Measurements from ENCODE around the gene ERBB3.

Gene ERBB3

GRCh38 chr12:56080556-56081138, 682 bp downstream of the ERBB3 start:
- no peak for TF ChIP-seq CTCF (IDR thresholded peaks at IDR 0.05; ENCODE audit: insufficient read depth, missing control alignments)
- DNase-seq (ENCODE audit: insufficient read length, low spot score): no peak
- FAIRE-seq: no peak

- FAIRE-seq (no peak), DNase-seq (ENCODE audit: insufficient read length, low spot score) (no peak)
- TF ChIP-seq CTCF (IDR thresholded peaks at IDR 0.05; ENCODE audit: insufficient read depth, missing control alignments): no peak
Observed at GRCh38 chr12:56081393-56082347, 1.7 kb downstream of the ERBB3 start.

- FAIRE-seq (no peak), DNase-seq (ENCODE audit: insufficient read length, low spot score) (no peak)
- no peak for TF ChIP-seq CTCF (IDR thresholded peaks at IDR 0.05; ENCODE audit: insufficient read depth, missing control alignments)
Observed at GRCh38 chr12:56082382-56082781, 2.4 kb downstream of the ERBB3 start.

- DNase-seq (ENCODE audit: insufficient read length, low spot score) (no peak), FAIRE-seq (no peak)
- TF ChIP-seq CTCF (IDR thresholded peaks at IDR 0.05; ENCODE audit: insufficient read depth, missing control alignments): no peak
Observed at GRCh38 chr12:56082967-56083366, 3.0 kb downstream of the ERBB3 start.

GRCh38 chr12:56084958-56085543, 5.1 kb downstream of the ERBB3 start:
- FAIRE-seq (no peak), DNase-seq (ENCODE audit: insufficient read length, low spot score) (no peak)
- peak; percentile 47 for TF ChIP-seq CTCF (IDR thresholded peaks at IDR 0.05; ENCODE audit: insufficient read depth, missing control alignments)

- DNase-seq (ENCODE audit: insufficient read length, low spot score) (no peak), FAIRE-seq (no peak)
- TF ChIP-seq CTCF (IDR thresholded peaks at IDR 0.05; ENCODE audit: insufficient read depth, missing control alignments): no peak
Observed at GRCh38 chr12:56086096-56086495, 6.1 kb downstream of the ERBB3 start.
